Effector memory CD4-positive, alpha-beta T cell (primary cell): ENCODE results near the gene ADCY10.

Experiments
- DNase-seq, 3 donors: peaks; one replicate each; pipeline ENCODE4 v3.0.0-alpha.2; 2020
- H3K27ac ChIP-seq: 2 replicates; pipeline ENCODE4 v1.7.0; 2013; ENCODE audit warnings: mild to moderate bottlenecking, low read length, moderate library complexity; ENCODE audit not compliant: insufficient read depth, poor library complexity, severe bottlenecking
- H3K27me3 ChIP-seq: replicated peaks from 2 replicates; pipeline ENCODE4 v1.7.0; 2013; ENCODE audit warnings: mild to moderate bottlenecking, low read length; ENCODE audit not compliant: insufficient read depth, control insufficient read depth, poor library complexity, severe bottlenecking
- H3K36me3 ChIP-seq: 2 replicates; pipeline ENCODE4 v1.7.0; 2013; ENCODE audit warnings: mild to moderate bottlenecking, low read length, moderate library complexity; ENCODE audit not compliant: control insufficient read depth, insufficient read depth
- H3K4me1 ChIP-seq: 2 replicates; pipeline ENCODE4 v1.7.0; 2013; ENCODE audit warnings: low read length, mild to moderate bottlenecking; ENCODE audit not compliant: control insufficient read depth, insufficient read depth, poor library complexity, severe bottlenecking
- H3K4me3 ChIP-seq: 2 replicates; pipeline ENCODE4 v1.7.0; 2013; ENCODE audit warnings: low read length, low read depth, mild to moderate bottlenecking; ENCODE audit not compliant: insufficient read depth, poor library complexity, severe bottlenecking
- H3K9me3 ChIP-seq: 2 replicates; pipeline ENCODE4 v1.7.0; 2013; ENCODE audit warnings: mild to moderate bottlenecking, low read length, moderate library complexity; ENCODE audit not compliant: control insufficient read depth

Gene ADCY10

GRCh38 chr1:167862432-167863076, 51.4 kb downstream of the ADCY10 start:
- Histone ChIP-seq H3K27me3 (no peaks in the 10 kb centered on the region), H3K27ac (no peak overlapping the region), H3K9me3 (no peaks in the 10 kb centered on the region), H3K36me3 (no peaks in the 10 kb centered on the region), H3K4me1 (no peaks in the 10 kb centered on the region), H3K4me3 (no peak overlapping the region)
- DNase-seq, result no peak

- DNase-seq, result no peak
- no peak overlapping the region for H3K4me3 ChIP-seq
- no peaks in the 10 kb centered on the region for H3K9me3 ChIP-seq
- no peaks in the 10 kb centered on the region for H3K27me3 ChIP-seq
- H3K36me3 ChIP-seq, result no peaks in the 10 kb centered on the region
- no peak overlapping the region for H3K27ac ChIP-seq
- no peaks in the 10 kb centered on the region for H3K4me1 ChIP-seq
These were observed 52.1 kb downstream of the ADCY10 start for GRCh38 chr1:167861664-167862381.

- H3K9me3 ChIP-seq, result no peaks in the 10 kb centered on the region
- no peaks in the 10 kb centered on the region for H3K36me3 ChIP-seq
- H3K27ac ChIP-seq, result no peak overlapping the region
- H3K27me3 ChIP-seq, result no peaks in the 10 kb centered on the region
- no peak for DNase-seq
- H3K4me3 ChIP-seq, result no peak overlapping the region
- H3K4me1 ChIP-seq, result no peaks in the 10 kb centered on the region
These were observed 53.6 kb downstream of the ADCY10 start for GRCh38 chr1:167860231-167860923.

GRCh38 chr1:167856711-167857418, 57.1 kb downstream of the ADCY10 start:
- no peak for DNase-seq
- no peak overlapping the region for H3K27ac ChIP-seq
- no peaks in the 10 kb centered on the region for H3K36me3 ChIP-seq
- H3K27me3 ChIP-seq, result no peaks in the 10 kb centered on the region
- no peaks in the 10 kb centered on the region for H3K4me1 ChIP-seq
- H3K4me3 ChIP-seq, result no peak overlapping the region
- no peaks in the 10 kb centered on the region for H3K9me3 ChIP-seq

- no peak for DNase-seq
- no peak overlapping the region for H3K27ac ChIP-seq
- no peak overlapping the region for H3K4me3 ChIP-seq
- no peaks in the 10 kb centered on the region for H3K9me3 ChIP-seq
- no peaks in the 10 kb centered on the region for H3K27me3 ChIP-seq
- H3K4me1 ChIP-seq, result no peaks in the 10 kb centered on the region
- H3K36me3 ChIP-seq, result no peaks in the 10 kb centered on the region
These were observed 59.8 kb downstream of the ADCY10 start for GRCh38 chr1:167854184-167854583.

- Histone ChIP-seq H3K4me1 (no peaks in the 10 kb centered on the region), H3K27me3 (no peaks in the 10 kb centered on the region), H3K9me3 (no peaks in the 10 kb centered on the region), H3K36me3 (no peaks in the 10 kb centered on the region), H3K4me3 (no peak overlapping the region), H3K27ac (no peak overlapping the region)
- no peak for DNase-seq
These were observed 64.3 kb downstream of the ADCY10 start for GRCh38 chr1:167849666-167850065.

GRCh38 chr1:167842872-167843271, 71.1 kb downstream of the ADCY10 start:
- Histone ChIP-seq H3K36me3 (no peaks in the 10 kb centered on the region), H3K9me3 (no peaks in the 10 kb centered on the region), H3K27me3 (no peaks in the 10 kb centered on the region), H3K4me1 (no peaks in the 10 kb centered on the region), H3K27ac (no peak overlapping the region), H3K4me3 (no peak overlapping the region)
- no peak for DNase-seq

- Histone ChIP-seq H3K9me3 (no peaks in the 10 kb centered on the region), H3K27me3 (no peaks in the 10 kb centered on the region), H3K4me3 (no peak overlapping the region), H3K27ac (no peak overlapping the region), H3K4me1 (no peaks in the 10 kb centered on the region), H3K36me3 (no peaks in the 10 kb centered on the region)
- DNase-seq, result no peak
These were observed 72.4 kb downstream of the ADCY10 start for GRCh38 chr1:167841530-167841929.

- Histone ChIP-seq H3K36me3 (no peaks in the 10 kb centered on the region), H3K4me1 (no peaks in the 10 kb centered on the region), H3K27me3 (no peaks in the 10 kb centered on the region), H3K4me3 (no peak overlapping the region), H3K27ac (no peak overlapping the region), H3K9me3 (no peaks in the 10 kb centered on the region)
- DNase-seq, result no peak
These were observed 74.9 kb downstream of the ADCY10 start for GRCh38 chr1:167839009-167839408.
